Activated B cell treated with CpG ODN at 0.5 μM for 24 hours (primary cell): ENCODE measurements around the gene FER. TPM values are rescaled to one million over a fixed set of nuclear protein-coding genes. Genes with fewer than 3 reads are reported as not detected.

Experiments
- ATAC-seq: fragments of 200-7000 bp; cut with Tn5 transposase; one replicate; pipeline ENCODE4 v1.10.0; 2021; ENCODE audit warnings: low read depth, mild to moderate bottlenecking, moderate library complexity
- CTCF ChIA-PET: fragments of 350-600 bp; sonication (Branson Sonifier 250); formaldehyde crosslinking; loops from one replicate; lab custom pipeline; 2021; ENCODE audit warnings: antibody characterized with exemption; lab: Charles Lee
- POLR2A ChIA-PET: fragments of 350-600 bp; sonication (Branson Sonifier 250); formaldehyde crosslinking; loops from one replicate; lab custom pipeline; 2021; ENCODE audit warnings: antibody characterized with exemption; lab: Charles Lee
- DNase-seq: peaks from one replicate; pipeline ENCODE4 v3.0.0; 2022
- H3K27ac Mint-ChIP-seq: one replicate; pipeline ENCODE4 v1.8.0; 2020; ENCODE audit warnings: mixed read lengths
- H3K27me3 Mint-ChIP-seq: one replicate; pipeline ENCODE4 v1.8.0; 2021; ENCODE audit warnings: mixed read lengths
- H3K36me3 Mint-ChIP-seq: one replicate; pipeline ENCODE4 v1.8.0; 2021; ENCODE audit warnings: low read depth, mixed read lengths
- H3K4me1 Mint-ChIP-seq: one replicate; pipeline ENCODE4 v1.8.0; 2021; ENCODE audit warnings: mixed read lengths
- H3K4me3 Mint-ChIP-seq: one replicate; pipeline ENCODE4 v1.8.0; 2020; ENCODE audit warnings: mild to moderate bottlenecking, mixed read lengths
- H3K9me3 Mint-ChIP-seq: one replicate; pipeline ENCODE4 v1.8.0; 2020; ENCODE audit warnings: mixed read lengths
- intact Hi-C: fragments of 100-400 bp; cut with micrococcal nuclease; formaldehyde crosslinking; loops from one replicate; pipeline ENCODE4 v1.15.1; 2024
- total RNA-seq: library from RNA; stranded (reverse); gene quantifications from 2 replicates; pipeline ENCODE4 v1.2.3, GENCODE V29; 2022
- TF ChIP-seq, protein P1 (sequence below): fragments of 200-600 bp; IDR thresholded peaks from one replicate; pipeline ENCODE4 v1.8.0; 2022; ENCODE audit warnings: antibody characterized with exemption, mild to moderate bottlenecking

FER gene
- total RNA-seq, 1 donor from 2014 or later, result 17.3 TPM

DNA sequence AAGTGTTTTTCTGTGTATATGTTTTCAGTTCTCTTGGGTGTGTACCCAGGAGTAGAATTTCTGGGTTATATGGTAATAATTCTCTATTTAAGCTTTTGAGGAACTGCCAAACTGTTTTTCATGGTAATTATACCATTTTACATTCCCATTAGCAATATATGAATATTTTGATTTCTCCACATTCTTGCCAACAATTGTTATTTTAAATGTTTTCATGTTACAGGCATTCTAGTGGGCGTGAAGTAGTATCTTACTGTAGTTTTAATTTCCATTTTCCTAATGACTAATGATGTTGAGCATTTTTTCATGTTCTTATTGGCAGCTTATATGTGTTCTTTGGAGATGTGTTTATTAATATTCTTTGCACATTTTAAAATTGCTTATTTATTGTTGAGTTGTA lies 199.5 kb downstream of the FER start:
- H3K4me1 Mint-ChIP-seq, result no peaks in the 10 kb centered on the region
- H3K36me3 Mint-ChIP-seq, result peaks cover 2% of the 10 kb centered on the region
- H3K9me3 Mint-ChIP-seq, result no peaks in the 10 kb centered on the region
- H3K4me3 Mint-ChIP-seq, result no peak overlapping the region
- intact Hi-C loops, result no loop called here
- TF ChIP-seq, protein P1, sequence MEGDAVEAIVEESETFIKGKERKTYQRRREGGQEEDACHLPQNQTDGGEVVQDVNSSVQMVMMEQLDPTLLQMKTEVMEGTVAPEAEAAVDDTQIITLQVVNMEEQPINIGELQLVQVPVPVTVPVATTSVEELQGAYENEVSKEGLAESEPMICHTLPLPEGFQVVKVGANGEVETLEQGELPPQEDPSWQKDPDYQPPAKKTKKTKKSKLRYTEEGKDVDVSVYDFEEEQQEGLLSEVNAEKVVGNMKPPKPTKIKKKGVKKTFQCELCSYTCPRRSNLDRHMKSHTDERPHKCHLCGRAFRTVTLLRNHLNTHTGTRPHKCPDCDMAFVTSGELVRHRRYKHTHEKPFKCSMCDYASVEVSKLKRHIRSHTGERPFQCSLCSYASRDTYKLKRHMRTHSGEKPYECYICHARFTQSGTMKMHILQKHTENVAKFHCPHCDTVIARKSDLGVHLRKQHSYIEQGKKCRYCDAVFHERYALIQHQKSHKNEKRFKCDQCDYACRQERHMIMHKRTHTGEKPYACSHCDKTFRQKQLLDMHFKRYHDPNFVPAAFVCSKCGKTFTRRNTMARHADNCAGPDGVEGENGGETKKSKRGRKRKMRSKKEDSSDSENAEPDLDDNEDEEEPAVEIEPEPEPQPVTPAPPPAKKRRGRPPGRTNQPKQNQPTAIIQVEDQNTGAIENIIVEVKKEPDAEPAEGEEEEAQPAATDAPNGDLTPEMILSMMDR, result no peak
- POLR2A ChIA-PET, result no interaction called here
- CTCF ChIA-PET, result no interaction called here
- DNase-seq (no peak), ATAC-seq (no peak)
- no peaks in the 10 kb centered on the region for H3K27me3 Mint-ChIP-seq
- no peak overlapping the region for H3K27ac Mint-ChIP-seq

DNA sequence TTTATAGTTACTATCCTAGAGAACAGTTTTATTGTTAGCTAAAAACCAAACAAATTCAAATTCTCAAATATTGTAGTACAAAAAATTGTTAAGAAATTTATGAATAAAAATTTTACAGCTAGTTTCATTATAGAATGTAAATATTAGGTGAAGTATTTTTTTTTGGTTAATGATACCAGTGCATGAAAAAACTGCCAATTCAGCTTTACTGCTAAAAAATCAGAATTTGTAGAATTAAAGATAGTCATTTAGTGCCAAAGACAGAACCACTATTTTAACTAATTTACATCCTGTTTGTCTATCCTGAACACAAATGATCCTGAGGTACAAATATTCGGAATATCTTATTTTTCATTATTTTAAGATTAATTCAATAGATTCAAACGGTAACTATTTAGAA lies 202.6 kb downstream of the FER start:
- Mint-ChIP-seq H3K27me3 (no peaks in the 10 kb centered on the region), H3K4me1 (no peaks in the 10 kb centered on the region), H3K4me3 (no peak overlapping the region), H3K36me3 (peaks cover 2% of the 10 kb centered on the region), H3K27ac (no peak overlapping the region), H3K9me3 (no peaks in the 10 kb centered on the region)
- intact Hi-C loops, result no loop called here
- POLR2A ChIA-PET, result no interaction called here
- CTCF ChIA-PET, result no interaction called here
- DNase-seq (no peak), ATAC-seq (no peak)
- TF ChIP-seq, protein P1, result no peak

DNA sequence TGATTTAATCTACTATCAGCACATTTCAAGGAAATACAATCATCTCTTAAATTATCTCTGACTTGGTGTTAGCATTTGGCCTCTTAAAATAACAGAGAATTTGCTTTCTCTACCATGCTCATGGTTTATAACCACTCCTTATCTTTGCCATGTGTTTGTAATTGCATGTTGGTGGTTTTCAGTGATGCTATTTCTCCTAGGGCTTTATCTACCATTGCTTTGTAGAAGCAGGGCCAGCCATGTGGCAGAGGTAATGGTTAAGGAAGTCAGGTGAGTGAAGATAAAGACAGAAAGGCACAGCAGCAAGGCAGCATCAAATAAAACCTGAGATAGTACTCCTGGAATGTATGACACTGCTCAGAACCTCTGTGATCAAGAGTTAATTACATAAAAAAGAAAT lies 206.2 kb downstream of the FER start:
- DNase-seq, result no peak

DNA sequence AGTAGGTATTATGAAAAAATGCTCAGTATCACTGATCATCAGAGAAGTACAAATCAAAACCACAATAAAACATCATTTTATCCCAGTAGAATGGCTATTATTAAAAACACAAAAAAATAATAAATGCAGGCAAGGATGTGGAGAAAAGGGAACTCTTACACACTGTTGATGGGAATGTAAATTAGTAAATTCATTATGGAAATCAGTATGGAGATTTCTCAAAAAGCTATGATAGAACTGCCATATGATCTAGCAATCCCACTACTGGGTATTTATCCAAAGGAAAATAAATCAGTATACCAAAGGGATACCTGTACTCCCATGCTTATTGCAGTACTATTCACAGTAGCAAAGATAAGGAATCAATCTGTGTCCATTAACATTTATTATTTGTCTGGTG lies 209.6 kb downstream of the FER start:
- Mint-ChIP-seq H3K4me1 (no peaks in the 10 kb centered on the region), H3K9me3 (no peaks in the 10 kb centered on the region), H3K36me3 (no peaks in the 10 kb centered on the region), H3K27me3 (no peaks in the 10 kb centered on the region), H3K27ac (no peak overlapping the region), H3K4me3 (no peak overlapping the region)
- POLR2A ChIA-PET, result no interaction called here
- no peak for ATAC-seq
- DNase-seq, result no peak
- intact Hi-C loops, result no loop called here
- CTCF ChIA-PET, result no interaction called here
- TF ChIP-seq, protein P1, result no peak

More for the DNA sequence above, 206.2 kb downstream of the FER start:
- Mint-ChIP-seq H3K4me1 (no peaks in the 10 kb centered on the region), H3K36me3 (no peaks in the 10 kb centered on the region), H3K27me3 (no peaks in the 10 kb centered on the region), H3K4me3 (no peak overlapping the region), H3K9me3 (no peaks in the 10 kb centered on the region), H3K27ac (no peak overlapping the region)
- CTCF ChIA-PET, result no interaction called here
- TF ChIP-seq, protein P1, result no peak
- POLR2A ChIA-PET, result no interaction called here
- intact Hi-C loops, result no loop called here
- ATAC-seq, result no peak

DNA sequence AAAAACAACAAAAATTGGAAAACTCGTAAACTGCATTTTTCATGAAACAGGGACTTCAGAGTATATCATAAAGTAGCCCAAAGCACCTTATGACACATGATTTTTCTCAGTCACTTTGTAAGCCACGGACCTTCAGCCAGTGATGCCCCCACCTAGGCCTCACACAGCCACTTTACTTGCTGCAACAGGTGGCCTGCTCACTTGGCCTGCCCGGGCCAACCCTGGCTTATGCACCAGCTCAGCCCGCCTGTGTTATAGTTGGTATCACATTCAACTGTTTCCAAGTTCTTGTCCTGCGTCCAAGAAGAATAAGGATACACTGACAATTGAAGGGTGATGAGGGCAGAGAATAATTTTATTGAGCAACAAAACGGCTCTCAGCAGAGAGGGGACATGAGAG lies 219.2 kb downstream of the FER start:
- intact Hi-C loops, result no loop called here
- no peaks in the 10 kb centered on the region for H3K4me1 Mint-ChIP-seq
- ATAC-seq (no peak), DNase-seq (no peak)
- ChIA-PET POLR2A (no interaction called here), CTCF (no interaction called here)
- H3K27me3 Mint-ChIP-seq, result no peaks in the 10 kb centered on the region
- H3K27ac Mint-ChIP-seq, result no peak overlapping the region
- H3K4me3 Mint-ChIP-seq, result no peak overlapping the region
- H3K36me3 Mint-ChIP-seq, result peaks cover 4% of the 10 kb centered on the region
- TF ChIP-seq, protein P1, result no peak
- no peaks in the 10 kb centered on the region for H3K9me3 Mint-ChIP-seq
